ENCODE data around the gene PRR12.

The PRR12 gene

DNA sequence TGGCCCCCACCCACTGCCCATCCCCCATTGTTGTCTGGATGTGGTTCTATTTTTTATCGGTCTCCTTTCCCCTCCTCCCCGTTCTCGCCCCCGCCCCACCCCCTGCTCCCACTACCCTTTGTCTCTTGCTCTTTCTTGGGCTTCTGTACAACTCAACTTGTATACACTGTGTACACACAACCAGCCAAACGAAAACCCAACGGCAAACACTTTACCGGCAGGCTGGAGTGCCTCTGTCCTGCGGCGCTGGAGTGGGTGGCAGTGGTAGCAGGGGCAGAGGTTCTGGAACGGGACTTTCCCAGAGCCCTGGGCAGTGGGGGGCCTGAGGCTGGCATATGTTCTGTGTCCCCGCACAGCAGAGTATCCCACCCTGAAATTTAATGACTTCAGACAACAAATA lies 35.2 kb downstream of the PRR12 start:
- H3K27ac ChIP-seq (ENCODE audit: low read length) = no peak overlapping the region
- H3K27me3 ChIP-seq (ENCODE audit: insufficient read depth, low read length, poor library complexity) = no peaks in the 10 kb centered on the region
- no peak overlapping the region for H3K4me2 ChIP-seq (ENCODE audit: insufficient read depth, low read length)
- H3K4me1 ChIP-seq (ENCODE audit: insufficient read depth, low read length) = no peaks in the 10 kb centered on the region
- H4K20me1 ChIP-seq (ENCODE audit: insufficient read depth, low read length) = peaks cover 15% of the 10 kb centered on the region
- no peaks in the 10 kb centered on the region for H3K9me3 ChIP-seq (ENCODE audit: insufficient read depth, low read length, severe bottlenecking)
- DNase-seq = no peak
- no peaks in the 10 kb centered on the region for H3K79me2 ChIP-seq (ENCODE audit: insufficient read depth, low read length)
- H3K4me3 ChIP-seq (ENCODE audit: low read depth in 1 of 2, low read length in 2 of 2) = no peak overlapping the region
- TF ChIP-seq, protein P1, sequence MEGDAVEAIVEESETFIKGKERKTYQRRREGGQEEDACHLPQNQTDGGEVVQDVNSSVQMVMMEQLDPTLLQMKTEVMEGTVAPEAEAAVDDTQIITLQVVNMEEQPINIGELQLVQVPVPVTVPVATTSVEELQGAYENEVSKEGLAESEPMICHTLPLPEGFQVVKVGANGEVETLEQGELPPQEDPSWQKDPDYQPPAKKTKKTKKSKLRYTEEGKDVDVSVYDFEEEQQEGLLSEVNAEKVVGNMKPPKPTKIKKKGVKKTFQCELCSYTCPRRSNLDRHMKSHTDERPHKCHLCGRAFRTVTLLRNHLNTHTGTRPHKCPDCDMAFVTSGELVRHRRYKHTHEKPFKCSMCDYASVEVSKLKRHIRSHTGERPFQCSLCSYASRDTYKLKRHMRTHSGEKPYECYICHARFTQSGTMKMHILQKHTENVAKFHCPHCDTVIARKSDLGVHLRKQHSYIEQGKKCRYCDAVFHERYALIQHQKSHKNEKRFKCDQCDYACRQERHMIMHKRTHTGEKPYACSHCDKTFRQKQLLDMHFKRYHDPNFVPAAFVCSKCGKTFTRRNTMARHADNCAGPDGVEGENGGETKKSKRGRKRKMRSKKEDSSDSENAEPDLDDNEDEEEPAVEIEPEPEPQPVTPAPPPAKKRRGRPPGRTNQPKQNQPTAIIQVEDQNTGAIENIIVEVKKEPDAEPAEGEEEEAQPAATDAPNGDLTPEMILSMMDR (IDR thresholded peaks at IDR 0.05; ENCODE audit: borderline replicate concordance, extremely low read depth, low read length, poor library complexity, severe bottlenecking) = no peak
- TF ChIP-seq EZH2 (IDR thresholded peaks at IDR 0.05; ENCODE audit: borderline replicate concordance, low read depth, low read length, severe bottlenecking) = no peak
- H2AFZ ChIP-seq (ENCODE audit: low read depth, low read length) = no peak overlapping the region
- peaks cover 50% of the 10 kb centered on the region for H3K36me3 ChIP-seq (ENCODE audit: insufficient read depth, low read length)
- no peak for ATAC-seq (ENCODE audit: insufficient read depth, low read depth)
- H3K9ac ChIP-seq (ENCODE audit: low read depth, low read length) = no peak overlapping the region

DNA sequence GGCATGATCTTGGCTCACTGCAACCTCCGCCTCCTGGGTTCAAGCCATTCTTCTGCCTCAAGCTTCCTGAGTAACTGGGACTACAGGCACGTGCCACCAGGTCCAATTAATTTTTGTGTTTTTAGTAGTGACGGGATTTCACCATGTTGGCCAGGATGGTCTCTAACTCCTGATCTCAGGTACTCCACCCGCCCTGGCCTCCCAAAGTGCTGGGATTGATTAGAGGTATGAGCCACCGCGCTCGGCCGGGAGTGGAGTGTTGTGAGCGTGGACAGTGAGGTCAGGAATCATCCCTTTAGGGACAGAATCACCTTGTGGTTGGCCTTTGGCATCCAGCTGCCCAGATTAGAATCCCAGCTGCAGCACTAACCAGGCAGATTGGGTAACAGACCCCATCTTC lies 38.7 kb downstream of the PRR12 start:
- ATAC-seq (ENCODE audit: insufficient read depth, low read depth) = no peak
- Histone ChIP-seq H3K27me3 (ENCODE audit: insufficient read depth, low read length, poor library complexity) (no peaks in the 10 kb centered on the region), H2AFZ (ENCODE audit: low read depth, low read length) (no peak overlapping the region), H3K27ac (ENCODE audit: low read length) (no peak overlapping the region), H3K36me3 (ENCODE audit: insufficient read depth, low read length) (peaks cover 31% of the 10 kb centered on the region), H3K4me3 (ENCODE audit: low read depth in 1 of 2, low read length in 2 of 2) (no peak overlapping the region), H3K4me2 (ENCODE audit: insufficient read depth, low read length) (no peak overlapping the region), H3K79me2 (ENCODE audit: insufficient read depth, low read length) (no peaks in the 10 kb centered on the region), H3K4me1 (ENCODE audit: insufficient read depth, low read length) (no peaks in the 10 kb centered on the region), H4K20me1 (ENCODE audit: insufficient read depth, low read length) (peaks cover 4% of the 10 kb centered on the region; the same call in 1 of the 2 replicates), H3K9me3 (ENCODE audit: insufficient read depth, low read length, severe bottlenecking) (no peaks in the 10 kb centered on the region), H3K9ac (ENCODE audit: low read depth, low read length) (no peak overlapping the region)
- TF ChIP-seq EZH2 (IDR thresholded peaks at IDR 0.05; ENCODE audit: borderline replicate concordance, low read depth, low read length, severe bottlenecking) = no peak
- TF ChIP-seq, protein P1 (IDR thresholded peaks at IDR 0.05; ENCODE audit: borderline replicate concordance, extremely low read depth, low read length, poor library complexity, severe bottlenecking) = no peak
- no peak for DNase-seq

DNA sequence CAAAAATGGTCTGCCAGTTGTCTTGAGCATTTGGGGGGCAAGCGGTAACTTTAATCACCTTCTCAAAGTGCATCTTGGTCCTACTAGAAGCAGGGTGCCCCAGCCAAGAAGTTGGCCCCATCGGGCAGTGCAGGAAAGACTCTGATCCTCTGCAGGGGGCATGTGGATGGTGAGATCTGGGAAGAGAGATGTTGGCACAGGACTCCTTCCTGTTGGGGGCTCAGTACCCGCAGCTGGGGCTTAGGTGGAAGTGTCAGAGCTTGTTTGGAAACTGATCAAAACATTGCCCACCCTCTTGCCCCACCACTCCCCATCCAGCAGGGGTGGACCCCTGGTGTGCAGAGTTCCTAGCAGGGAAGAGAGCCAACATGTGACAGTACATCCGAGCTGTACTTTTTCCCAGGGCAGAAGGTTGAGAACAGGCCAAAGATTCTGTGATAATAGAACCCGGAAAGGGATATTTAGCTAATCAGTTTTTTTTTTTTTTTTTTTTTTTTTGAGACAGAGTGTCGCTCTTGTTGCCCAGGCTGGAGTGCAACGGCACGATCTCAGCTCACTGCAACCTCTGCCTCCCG lies 40.1 kb downstream of the PRR12 start:
- H3K9me3 ChIP-seq (ENCODE audit: insufficient read depth, low read length, severe bottlenecking) = no peaks in the 10 kb centered on the region
- H4K20me1 ChIP-seq (ENCODE audit: insufficient read depth, low read length) = no peaks in the 10 kb centered on the region
- no peak overlapping the region for H3K27ac ChIP-seq (ENCODE audit: low read length)
- TF ChIP-seq, protein P1 (IDR thresholded peaks at IDR 0.05; ENCODE audit: borderline replicate concordance, extremely low read depth, low read length, poor library complexity, severe bottlenecking) = no peak
- TF ChIP-seq EZH2 (IDR thresholded peaks at IDR 0.05; ENCODE audit: borderline replicate concordance, low read depth, low read length, severe bottlenecking) = no peak
- ATAC-seq (ENCODE audit: insufficient read depth, low read depth) (0 out of 3 replicates have a peak, but pooled peaks have one; percentile 15), DNase-seq (no peak)
- H3K79me2 ChIP-seq (ENCODE audit: insufficient read depth, low read length) = no peaks in the 10 kb centered on the region
- H3K4me3 ChIP-seq (ENCODE audit: low read depth in 1 of 2, low read length in 2 of 2) = no peak overlapping the region
- no peaks in the 10 kb centered on the region for H3K27me3 ChIP-seq (ENCODE audit: insufficient read depth, low read length, poor library complexity)
- peaks cover 22% of the 10 kb centered on the region for H3K36me3 ChIP-seq (ENCODE audit: insufficient read depth, low read length)
- H3K4me1 ChIP-seq (ENCODE audit: insufficient read depth, low read length) = no peaks in the 10 kb centered on the region
- no peak overlapping the region for H3K4me2 ChIP-seq (ENCODE audit: insufficient read depth, low read length)
- H2AFZ ChIP-seq (ENCODE audit: low read depth, low read length) = no peak overlapping the region
- no peak overlapping the region for H3K9ac ChIP-seq (ENCODE audit: low read depth, low read length)
